Cortex of kidney (tissue), 1 donor: Measurements from ENCODE around the gene MAPKAP1.

Source experiments
- DNase-seq: peaks from one replicate; lab custom pipeline; 2025; lab: John Stamatoyannopoulos, UW

The MAPKAP1 gene

GRCh38 chr9:125706651-125707471 lies at the start of gene MAPKAP1:
MAPKAP1 (minus strand) TSS chr9:125707208; CDS start chr9:125672574, 34,634 bp downstream.
- DNase-seq, result peak; percentile 32

DNA sequence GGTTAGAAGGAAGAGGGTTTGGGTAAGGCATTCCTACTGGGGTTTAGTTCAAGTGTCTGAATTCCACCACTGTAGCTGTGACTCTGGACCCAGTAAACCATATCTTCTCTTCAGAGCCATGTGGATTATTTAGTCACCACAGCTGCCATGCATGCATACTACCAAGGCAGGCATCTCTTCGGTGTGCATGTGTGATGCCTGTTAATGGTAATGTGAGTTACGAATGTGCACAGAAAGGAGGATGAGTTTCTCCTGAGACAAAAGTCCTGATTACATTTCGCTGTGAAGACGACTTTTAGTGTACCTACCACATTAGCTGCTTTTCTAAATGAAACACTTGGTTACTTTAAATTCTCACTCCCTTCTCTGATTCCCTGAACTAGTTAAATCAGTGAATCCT lies 49.5 kb upstream of the MAPKAP1 start:
- no peak for DNase-seq

GRCh38 chr9:125755340-125755739 lies 48.3 kb upstream of the MAPKAP1 start:
- no peak for DNase-seq

DNA sequence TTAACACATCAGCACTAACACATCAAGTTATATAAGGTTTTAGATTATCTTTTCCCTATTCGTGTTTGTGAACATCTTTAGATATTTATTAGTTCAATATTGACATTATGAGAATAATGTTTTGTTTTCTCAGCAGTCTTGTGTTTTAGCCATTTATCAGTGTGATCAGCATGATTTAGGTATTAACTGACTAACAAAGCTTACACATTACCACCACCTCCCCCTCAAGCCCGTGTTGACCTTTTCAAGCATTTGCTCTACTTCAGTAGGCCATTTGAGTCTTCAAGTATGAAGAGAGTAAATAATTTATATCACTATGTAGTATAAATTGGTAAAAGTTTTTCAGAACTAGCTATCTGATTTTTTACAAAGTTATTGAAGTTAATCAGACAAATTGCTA lies 47.1 kb upstream of the MAPKAP1 start:
- no peak for DNase-seq

- no peak for DNase-seq
These were observed 45.1 kb upstream of the MAPKAP1 start for GRCh38 chr9:125752070-125752628.

DNA sequence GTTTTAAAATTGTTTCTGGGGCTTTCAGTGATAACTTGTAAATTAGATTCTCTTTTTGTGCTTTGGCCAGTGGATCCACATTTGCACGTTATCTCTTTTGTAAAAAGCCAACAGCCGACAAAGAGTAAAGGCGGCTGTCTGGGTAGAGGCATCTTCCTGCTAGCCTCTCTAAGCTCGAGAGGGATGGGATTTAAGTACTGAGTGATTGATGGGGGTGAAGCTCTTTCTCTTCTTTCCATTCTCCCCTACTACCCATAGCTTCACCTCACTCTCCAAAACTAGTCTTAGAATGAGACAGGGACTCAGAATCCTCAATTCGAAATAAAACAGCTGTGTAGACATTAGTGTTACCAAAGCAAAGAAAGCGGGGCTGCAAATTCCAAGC lies 43.6 kb upstream of the MAPKAP1 start:
- DNase-seq, result no peak

DNA sequence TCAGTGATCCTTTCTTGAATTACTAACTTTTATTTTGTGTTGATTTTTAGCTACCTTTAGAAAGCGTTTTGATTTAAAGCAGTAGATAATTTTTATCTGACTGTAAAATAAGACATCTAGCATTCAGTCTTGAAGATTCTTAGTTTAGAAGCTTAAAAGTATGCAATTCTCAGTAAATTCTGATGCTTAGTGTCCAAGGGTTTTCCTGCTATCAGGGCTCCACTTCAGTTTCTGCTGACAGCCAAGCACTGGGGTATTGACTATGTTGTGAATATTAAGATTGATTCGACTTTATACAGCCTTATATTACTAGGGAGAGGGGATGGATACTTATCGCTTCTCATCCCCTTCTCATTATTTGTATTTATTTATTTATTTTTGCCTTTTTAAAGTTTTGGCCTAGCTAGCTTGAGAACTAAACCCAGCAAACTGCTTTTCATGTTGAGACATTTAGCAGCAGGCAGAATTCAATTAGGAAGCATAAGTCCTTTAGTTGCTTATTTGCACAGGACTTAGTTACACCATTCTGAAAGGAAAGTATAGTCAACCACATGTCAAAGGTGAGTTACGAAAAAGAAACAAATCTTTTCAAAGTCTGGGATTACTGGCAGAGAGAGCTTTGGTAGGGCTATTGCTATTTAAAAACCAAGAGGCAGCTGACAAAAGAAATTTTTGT lies 43.1 kb upstream of the MAPKAP1 start:
- no peak for DNase-seq

DNA sequence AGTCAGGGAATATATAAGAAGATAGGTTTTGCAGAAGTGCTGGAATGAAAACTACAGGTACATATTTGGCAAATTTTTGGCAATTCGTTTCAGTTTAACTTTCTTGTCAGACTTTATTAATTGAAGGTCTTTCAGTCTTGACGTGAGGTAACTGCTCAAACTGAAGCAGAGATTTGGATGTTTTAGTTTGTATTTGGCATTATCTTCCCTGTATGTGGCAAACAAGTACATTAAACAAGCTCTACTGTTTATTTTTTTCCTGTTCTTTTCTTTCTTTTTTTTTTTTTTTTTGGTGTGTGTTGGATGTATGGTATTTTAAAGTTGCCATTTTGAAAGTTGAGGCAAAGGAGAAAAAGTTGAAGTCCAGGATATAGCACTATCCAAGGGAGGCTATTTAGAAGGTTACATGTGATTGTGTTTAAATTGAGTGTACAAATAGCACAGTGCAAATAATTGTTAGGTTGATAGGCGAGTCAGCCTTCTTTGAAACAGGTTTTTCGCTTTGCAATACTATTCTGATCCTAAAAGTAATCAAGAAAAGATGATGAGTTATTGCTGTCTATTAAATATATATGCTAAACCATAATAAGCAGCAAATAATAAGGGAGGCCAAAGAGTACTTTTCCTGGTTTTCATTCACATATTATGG lies 42.4 kb upstream of the MAPKAP1 start:
- DNase-seq, result no peak

GRCh38 chr9:125748446-125749099 lies 41.6 kb upstream of the MAPKAP1 start:
- no peak for DNase-seq

DNA sequence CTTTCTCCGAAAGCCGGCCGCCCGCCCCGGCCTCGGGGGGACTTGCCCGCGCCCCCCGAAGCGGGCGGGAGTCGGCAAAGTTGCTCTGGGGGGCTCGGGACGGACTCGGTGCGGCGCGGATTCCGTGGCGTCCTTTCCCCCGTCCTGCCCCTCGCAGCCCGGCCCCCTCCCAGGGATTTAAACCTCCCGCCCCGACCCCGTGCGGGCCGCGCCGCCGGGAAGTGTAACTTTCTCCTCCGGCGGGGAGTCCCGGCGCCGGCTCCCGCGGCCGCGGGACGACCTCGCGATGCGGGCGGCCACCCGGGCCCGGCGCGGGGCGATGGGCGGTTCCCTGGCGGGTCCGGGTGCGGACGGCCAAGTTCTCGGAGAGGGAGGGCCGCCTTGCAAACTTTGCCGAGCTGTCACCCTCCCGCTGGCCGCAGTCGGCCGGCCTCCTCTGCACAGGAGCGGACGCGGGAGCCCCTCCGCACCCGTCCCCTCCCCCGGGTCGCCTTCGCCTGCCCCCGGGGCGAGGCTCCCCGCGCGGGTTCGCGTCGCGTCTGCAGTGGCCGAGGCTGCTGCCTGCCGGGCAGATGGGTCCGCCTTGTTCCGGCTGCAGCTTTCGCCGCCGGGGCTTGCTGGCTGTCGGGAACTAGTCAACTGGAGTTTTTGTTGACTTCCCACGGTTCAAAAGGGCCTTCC lies 40.9 kb upstream of the MAPKAP1 start:
- no peak for DNase-seq

DNA sequence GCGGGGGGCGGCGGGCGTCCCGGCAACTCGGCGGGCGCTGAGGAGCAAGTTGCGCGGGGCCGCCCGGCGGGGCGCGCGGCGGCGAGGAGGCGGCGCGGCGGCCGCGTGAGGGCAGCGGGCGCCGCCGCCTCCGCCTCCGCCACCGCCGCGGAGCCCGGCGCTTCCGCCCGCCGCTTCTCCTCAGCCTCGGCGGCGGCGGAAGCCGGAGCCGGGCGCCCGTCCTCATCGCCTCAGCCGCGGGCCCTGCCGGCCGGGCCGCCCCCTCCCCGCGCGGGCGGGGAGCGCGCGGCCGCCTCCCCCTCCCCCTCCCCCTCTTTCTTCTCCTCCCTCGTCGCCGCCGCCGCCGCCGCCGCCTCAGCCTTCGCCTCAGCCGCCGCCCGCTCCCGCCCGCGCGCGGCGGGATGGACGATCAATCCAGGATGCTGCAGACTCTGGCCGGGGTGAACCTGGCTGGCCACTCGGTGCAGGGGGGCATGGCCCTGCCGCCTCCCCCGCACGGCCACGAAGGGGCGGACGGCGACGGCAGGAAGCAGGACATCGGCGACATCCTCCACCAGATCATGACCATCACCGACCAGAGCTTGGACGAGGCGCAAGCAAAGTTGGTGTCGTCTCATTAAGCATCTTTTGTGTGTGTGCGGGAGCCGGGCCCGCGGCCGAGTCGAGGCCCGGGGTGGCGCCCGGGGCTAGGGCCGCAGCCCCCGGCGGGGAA lies 40.2 kb upstream of the MAPKAP1 start, which contains the start of gene PBX3:
Gene PBX3, plus strand, starts transcription at position 321 of the 712 bp plus-strand sequence.
- DNase-seq, result no peak

DNA sequence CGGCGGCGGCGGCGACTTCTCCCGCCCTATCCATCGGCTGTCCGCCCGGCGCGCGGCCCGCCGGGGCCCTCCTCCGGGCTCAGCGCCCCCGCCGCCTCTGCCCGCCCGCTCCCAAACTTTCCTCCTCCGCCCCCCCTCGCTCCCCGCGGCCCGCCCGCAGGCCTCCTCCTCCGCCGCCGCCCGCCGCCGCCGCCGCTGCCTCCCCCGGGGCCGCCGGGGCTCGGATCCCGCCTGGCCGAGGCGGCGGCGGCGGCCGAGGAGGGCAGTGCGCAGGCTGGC lies 39.7 kb upstream of the MAPKAP1 start:
- no peak for DNase-seq

DNA sequence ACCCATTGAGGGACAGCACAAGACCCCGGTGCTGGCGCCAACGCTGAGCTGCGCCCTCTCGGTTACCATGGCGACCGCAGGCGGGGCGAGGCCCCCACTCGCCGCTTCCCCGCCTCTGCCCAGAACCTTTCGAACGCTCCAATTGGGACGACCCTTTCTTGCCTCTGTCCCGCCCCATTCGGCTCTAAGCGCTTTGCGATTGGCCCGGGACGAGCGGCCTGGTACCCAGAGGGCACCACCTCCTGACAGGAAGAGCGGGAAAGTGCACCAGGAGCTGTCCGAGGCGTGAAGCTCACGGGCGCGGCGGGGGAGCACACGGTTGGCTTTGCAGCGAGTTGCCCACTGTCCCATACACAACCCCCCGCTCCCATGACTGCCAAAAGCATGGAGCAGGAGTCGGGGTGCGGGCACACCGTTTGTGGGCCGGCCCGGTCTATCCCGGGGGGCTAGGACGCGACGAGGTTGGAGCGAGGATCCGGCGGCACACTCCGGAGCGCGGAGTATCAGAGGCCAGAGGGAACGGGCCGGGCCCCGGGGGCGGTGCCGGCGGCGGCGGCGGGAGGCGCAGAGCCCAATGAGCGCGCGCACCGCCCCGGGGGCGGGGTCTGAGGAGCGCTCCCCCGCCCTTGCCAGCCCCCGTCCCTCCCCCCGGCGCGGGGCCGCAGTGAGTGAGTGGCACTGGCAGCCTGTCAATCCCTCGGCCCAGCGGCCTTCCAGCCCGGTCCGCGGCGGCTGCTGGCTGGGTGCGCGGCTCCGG lies 39.2 kb upstream of the MAPKAP1 start:
- DNase-seq, result peak; percentile 35

- DNase-seq, result no peak
These were observed 38.6 kb upstream of the MAPKAP1 start for GRCh38 chr9:125745682-125746016.

DNA sequence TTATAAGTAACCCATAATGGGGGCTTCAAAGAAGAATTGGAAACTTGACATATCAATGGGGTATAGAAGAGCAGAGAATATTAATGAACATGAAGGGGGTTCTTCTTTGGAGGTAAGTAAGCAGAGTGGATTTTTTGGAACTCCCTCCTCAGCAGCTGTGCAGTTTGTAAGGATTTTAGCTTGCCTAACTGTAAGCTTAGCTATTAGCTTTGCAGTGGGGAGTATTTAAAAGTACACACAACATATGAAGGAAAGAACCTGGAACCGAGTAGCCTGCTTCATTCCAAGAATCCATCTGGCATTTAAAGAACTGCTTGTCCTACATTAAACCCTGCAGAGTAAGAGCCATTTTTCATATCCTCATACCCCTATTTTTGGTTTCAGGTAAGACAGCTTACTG lies 38.0 kb upstream of the MAPKAP1 start:
- no peak for DNase-seq

- DNase-seq, result no peak
These were observed 37.6 kb upstream of the MAPKAP1 start for GRCh38 chr9:125744616-125745015.

DNA sequence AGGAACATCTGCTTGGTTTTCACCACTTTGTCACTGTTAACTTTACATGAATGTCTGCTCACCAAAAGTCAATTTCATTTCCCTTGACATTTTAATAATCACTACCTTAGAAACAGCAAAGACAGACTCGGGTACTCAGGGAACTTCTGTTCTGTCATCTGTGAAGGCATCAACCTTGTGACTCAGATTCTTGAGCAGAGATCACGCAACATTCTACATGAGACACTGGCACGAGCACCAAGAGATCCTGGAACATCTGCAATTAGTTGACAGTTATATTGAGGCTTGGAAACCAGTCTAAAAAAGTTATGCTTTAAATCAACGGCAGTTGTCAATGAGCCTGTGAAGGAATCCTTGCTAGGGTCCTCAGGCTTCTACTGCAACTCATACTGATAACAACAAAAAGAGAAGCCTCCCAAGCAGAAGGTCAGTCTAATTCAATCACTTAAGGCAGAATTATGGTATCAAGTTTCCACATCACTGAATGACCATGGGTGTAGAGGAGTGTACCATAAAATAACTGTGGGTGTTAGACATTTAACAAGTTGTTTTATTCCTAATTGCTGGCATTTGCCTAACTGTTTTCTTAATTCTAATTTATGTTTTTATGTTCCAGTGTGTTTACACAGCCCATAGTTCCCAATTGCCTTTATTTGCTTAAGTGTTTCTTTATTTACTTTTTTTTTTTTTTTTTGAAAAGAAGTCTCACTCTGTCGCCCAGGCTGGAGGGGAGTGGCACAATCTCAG lies 36.8 kb upstream of the MAPKAP1 start:
- DNase-seq, result no peak

- DNase-seq, result no peak
These were observed 35.6 kb upstream of the MAPKAP1 start for GRCh38 chr9:125742657-125743056.

- no peak for DNase-seq
These were observed 32.4 kb upstream of the MAPKAP1 start for GRCh38 chr9:125739436-125739835.

GRCh38 chr9:125732562-125732961 lies 25.6 kb upstream of the MAPKAP1 start:
- no peak for DNase-seq
